Measurements from ENCODE around the gene CASP4.
A peak's percentile ranks its signal among the peaks of the same experiment; 100 is the strongest.
"Not testable (repeated sequence)": the region's sequence is repeated elsewhere in the genome, so short reads cannot be mapped to it uniquely, and the experiment has no call there.

Gene CASP4

DNA sequence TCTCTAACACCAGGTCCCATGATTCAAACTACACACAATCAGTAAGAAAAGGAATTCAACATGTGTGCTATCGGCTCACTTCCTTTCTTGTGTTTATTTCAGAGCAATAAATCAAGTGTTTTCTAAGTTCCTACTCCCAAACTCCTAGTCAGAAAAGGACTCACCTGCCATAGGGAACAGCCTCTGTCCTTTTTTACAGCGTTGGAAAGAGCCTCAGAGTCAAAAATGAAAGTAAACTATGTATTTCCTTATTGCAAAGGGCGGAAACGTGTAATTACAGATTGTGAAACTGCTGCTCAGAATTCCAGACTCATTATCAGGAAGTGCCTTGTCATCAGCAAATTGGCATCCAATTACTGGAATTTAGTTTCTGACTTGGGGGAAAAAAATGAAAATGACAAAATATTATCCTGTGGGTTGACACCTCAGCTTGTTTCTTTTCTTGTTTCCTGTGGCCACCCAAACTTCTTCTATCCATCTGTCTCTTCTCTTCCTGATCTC lies at the start of gene CASP4:
Gene CASP4 (minus strand): TSS at position 220 of the 501 bp plus-strand sequence. CDS start 49 bp downstream, at position 171.
- DNase-seq = no peak

GRCh38 chr11:105007463-105007862 lies 39.1 kb upstream of the CASP4 start:
- DNase-seq = no peak

DNA sequence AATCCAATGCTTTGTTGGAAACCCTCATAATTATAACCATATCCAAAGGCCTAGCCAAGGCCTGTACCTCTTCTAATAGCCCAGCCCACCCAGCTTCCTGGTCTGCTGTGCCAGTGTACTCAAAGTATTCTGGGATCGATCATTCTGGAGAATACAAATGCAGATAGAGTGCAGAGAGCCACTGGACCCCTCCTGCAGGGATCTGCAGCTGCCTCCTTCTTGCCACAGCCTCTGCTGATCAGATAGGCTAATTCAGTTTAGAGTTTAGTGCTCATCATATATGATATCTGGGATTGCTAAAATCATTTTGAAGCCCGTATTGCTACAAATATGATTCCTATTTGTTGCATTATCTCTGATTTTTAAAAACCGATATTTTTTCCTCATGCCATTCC lies 37.1 kb upstream of the CASP4 start:
- DNase-seq = no peak

DNA sequence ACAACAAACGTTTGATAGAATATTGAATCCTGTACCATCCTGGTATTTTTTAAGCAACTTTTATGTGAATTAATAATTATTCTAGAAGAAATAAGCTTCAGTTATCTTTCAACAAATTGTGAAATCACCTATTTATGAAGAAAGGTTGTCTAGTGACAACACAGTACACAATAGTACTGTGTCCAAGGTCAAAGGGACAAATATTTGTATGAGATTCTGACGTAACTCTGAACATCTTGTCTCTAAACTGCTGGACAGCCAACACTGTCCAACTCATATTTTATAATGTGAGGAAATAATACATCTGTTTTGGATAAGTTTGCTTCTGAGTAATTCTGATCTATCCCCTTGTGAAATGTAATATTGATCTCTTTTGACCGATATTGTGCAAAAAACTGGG lies 35.6 kb upstream of the CASP4 start:
- no peak for DNase-seq

- DNase-seq = no peak
Observed at GRCh38 chr11:105003151-105003550, 34.8 kb upstream of the CASP4 start.

DNA sequence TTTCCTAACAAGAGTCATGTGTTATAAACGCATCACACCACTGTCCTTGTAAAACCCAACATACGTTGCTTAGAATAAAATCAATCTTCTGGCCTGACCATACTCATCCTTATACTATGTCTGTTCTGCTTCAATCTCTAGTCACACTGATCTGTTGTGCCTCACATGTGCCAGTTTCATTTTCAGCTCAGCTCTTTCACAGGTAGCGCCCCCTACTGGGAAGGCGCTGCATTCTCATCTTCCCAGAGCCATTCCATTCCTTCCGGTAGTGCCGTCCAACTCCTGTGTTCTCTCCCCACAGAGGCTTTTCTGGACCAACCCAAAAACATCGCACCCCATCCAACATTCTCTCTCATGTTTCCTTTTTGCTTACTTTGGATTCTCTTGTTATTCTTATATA lies 32.4 kb upstream of the CASP4 start:
- DNase-seq = peak; percentile 34

GRCh38 chr11:105000167-105000566 lies 31.8 kb upstream of the CASP4 start:
- DNase-seq = no peak

GRCh38 chr11:104999721-105000120 lies 31.3 kb upstream of the CASP4 start:
- no peak for DNase-seq

GRCh38 chr11:104997288-104997687 lies 28.9 kb upstream of the CASP4 start:
- no peak for DNase-seq

DNA sequence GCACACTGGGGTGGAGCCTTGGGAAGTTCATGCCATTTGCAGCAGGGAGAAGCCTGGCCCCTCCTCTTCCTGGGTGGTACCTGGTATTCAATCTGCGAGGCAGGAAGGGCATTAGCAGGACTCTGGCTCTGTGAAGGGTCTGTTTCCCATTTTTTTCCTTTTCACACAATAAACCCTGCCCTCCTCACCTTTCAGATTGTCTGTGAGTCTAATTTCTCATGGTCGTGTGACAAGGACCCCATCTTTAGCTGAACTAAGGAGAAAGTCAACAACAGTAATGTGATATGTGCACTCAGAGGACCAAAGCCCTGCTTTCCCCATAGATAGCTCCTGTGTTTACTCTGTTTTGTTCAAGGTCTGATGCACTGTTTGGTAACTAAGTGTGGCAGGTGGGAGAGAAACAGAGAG lies 26.6 kb upstream of the CASP4 start:
- DNase-seq = no peak

DNA sequence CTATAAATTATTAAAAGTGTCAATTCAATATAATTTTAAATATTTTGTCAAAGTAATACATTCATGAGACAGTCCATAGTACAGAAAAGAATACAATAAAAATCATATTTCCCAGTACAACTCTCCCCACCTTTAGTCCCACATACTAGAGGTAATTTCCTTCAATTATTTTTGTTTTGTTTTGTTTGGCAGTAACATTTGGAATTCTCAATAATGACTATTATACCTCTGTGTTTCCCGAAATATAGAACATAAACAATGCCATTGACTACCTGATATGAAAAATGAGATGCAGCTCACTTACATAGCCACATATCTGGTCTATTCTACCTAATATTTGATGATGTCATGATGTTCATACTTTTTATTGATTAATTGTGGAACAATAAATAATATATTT lies 24.4 kb upstream of the CASP4 start:
- DNase-seq = no peak

- DNase-seq = no peak
Observed at GRCh38 chr11:104991994-104992393, 23.6 kb upstream of the CASP4 start.

DNA sequence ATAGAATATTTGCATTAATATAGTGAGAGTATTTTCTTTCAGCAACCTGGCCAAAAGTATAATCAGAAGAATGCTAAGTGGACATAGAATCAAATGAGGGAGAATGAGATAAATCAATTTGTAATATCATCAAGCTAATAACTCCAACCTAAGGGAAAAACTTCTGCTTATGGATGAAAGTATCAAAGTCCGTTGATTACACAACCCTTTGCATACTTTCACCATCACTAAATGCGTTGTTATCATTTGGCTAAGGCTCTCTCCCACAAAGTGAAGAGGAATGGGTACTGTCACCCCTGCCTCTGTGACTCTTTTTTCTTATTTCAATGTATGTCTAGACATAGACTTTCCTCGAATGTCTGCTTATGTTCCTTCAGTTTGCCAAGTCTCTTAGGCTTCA lies 16.4 kb upstream of the CASP4 start:
- no peak for DNase-seq

- no peak for DNase-seq
Observed at GRCh38 chr11:104979839-104980238, 11.5 kb upstream of the CASP4 start.

- no peak for DNase-seq
Observed at GRCh38 chr11:104973616-104974015, 5.2 kb upstream of the CASP4 start.

DNA sequence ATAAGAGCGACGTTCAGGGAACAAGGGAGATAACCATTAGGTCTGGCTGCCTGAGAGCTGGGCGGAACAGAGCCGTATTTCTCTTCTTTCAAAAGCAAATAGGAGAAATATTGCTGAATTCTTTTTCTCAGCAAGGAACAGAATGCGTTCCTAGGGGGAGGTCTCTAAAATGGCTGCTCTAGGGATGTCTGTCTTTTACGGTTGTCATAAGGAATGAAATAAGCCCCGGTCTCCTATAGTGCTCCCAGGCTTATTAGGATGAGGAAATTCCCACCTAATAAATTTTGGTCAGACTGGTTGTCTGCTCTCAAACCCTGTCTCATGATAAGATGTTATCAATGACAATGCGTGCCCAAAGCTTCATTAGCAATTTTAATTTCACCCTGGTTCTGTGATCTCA lies 4.5 kb upstream of the CASP4 start:
- not testable (repeated sequence) for DNase-seq

DNA sequence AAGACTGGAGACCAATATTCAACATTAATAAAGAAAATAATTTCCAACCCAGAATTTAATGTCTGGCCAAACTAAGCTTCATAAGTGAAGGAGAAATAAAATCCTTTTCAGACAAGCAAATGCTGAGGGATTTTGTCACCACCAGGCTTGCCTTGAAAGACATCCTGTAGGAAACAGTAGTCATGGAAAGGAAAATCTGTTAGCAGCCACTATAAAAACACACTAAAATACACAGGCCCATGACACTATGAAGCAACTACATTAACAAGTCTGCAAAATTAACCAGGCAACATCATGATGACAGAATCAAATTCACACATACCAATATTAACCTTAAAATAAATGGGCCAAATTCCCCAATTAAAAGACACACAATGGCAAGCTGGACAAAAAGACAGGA lies 2.4 kb upstream of the CASP4 start:
- no peak for DNase-seq

- no peak for DNase-seq
Observed at GRCh38 chr11:104968856-104969776, 742 bp upstream of the CASP4 start.

DNA sequence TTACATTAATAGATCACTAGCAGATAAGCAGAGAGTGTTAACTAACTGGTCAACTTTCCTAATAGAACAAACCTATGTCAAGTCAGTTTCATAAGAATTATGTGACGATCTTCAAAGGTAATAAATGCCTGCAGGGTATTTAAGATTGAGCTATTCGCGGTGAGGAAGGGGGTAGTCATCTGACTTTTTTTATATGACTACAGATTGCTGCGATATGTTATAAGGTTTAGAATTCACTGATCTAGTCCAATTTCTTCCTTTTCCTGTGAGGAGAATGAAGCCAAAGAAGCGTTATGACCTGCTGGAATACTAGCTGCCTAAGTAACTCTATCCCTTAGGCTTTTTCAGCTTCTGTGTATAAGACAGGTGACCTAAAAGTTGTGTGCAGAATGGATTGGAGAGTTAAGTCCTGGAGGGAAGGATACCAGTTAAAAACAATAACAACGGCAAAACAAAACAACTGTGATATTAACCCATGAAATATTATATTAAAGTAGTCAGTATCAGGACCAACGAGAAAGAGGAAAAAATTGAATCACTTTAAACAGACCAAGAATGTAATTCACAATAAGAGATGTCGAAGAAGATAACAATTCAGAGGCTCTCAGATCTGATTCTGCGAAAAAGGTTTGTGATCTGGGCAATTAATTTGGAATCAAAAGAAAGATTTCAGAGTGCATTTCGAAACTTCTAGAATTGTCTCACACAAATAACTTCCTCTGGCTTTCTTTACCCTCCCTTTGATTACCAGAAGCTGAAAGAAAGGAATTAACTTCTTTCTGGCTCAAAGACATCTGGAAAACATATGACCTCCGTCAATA lies 630 bp downstream of the CASP4 start:
- no peak for DNase-seq

GRCh38 chr11:104965735-104966134 lies 2.6 kb downstream of the CASP4 start:
- DNase-seq = no peak

- DNase-seq = no peak
Observed at GRCh38 chr11:104964247-104964646, 4.1 kb downstream of the CASP4 start.

DNA sequence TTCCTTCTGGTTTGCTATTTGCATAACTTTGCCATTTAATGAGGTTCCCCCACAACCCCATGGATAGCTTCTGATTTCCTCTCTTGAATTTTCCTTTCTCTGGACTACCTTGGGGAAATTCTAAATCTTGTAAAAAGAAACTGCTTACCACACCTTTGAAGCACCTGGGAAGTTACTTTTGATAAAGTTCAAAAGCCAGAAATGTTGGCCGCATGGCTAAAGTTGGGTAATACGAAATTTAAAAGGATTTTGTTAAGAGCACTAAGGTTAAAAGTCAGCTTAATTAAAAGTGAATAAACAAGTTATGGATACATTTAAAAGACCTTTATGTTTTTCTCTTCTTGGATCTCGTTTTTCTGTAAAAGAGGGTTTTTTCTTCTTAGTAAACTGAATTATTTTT lies 5.5 kb downstream of the CASP4 start:
- DNase-seq = no peak

GRCh38 chr11:104957280-104957679 lies 11.1 kb downstream of the CASP4 start:
- no peak for DNase-seq

- DNase-seq = no peak
Observed at GRCh38 chr11:104956528-104956927, 11.8 kb downstream of the CASP4 start.

Data from activated CD4-positive, alpha-beta T cell treated with anti-CD3 and anti-CD28 coated beads for 1 hour (primary cell).